Epithelial cell of esophagus (primary cell): ENCODE data around the gene MYO5B.
A peak's percentile ranks its signal among the peaks of the same experiment; 100 is the strongest.

Source experiments
- DNase-seq: peaks from one replicate; pipeline ENCODE4 v3.0.0; 2010; ENCODE audit warnings: low read depth
- H3K4me3 ChIP-seq: 2 replicates; pipeline ENCODE4 v1.5.1; 2011; ENCODE audit warnings: mild to moderate bottlenecking, low read length, control low read depth
- CTCF ChIP-seq: IDR thresholded peaks from 2 replicates; pipeline ENCODE4 v1.5.1; 2011; ENCODE audit warnings: low read depth, mild to moderate bottlenecking, low read length, control low read depth, inconsistent platforms; ENCODE audit not compliant: insufficient read depth; ENCODE audit errors: missing control alignments

Gene MYO5B

DNA sequence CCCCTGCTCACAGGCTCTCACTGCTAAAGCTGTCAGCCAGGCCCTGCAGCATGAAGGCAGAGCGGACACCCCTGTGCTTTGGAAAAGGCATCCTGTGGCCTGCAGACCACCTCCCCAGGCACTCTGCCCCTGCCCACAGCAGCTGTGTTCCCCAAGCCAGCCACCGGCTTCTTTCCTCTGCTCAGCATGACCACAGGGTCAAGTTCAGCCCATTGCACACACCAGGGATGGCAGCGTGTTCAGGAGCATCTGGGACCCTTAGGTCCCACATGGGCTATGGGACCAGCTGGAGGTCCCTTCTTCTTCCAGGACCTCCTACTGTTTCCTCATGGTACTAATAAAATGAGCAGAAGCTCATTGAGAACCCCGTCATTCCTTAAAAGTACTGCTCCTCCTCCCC, 263.2 kb downstream of the MYO5B start:
- no peak for TF ChIP-seq CTCF
- no peak for DNase-seq
- no peak overlapping the region for H3K4me3 ChIP-seq

- no peak for DNase-seq
- H3K4me3 ChIP-seq = no peak overlapping the region
- TF ChIP-seq CTCF = no peak
Measured at GRCh38 chr18:49931179-49931578, 263.8 kb downstream of the MYO5B start.

GRCh38 chr18:49926106-49926745, 268.7 kb downstream of the MYO5B start:
- H3K4me3 ChIP-seq = no peak overlapping the region
- no peak for DNase-seq
- no peak for TF ChIP-seq CTCF

GRCh38 chr18:49924293-49924983, 270.5 kb downstream of the MYO5B start:
- no peak for TF ChIP-seq CTCF
- no peak for DNase-seq
- H3K4me3 ChIP-seq = no peak overlapping the region

DNA sequence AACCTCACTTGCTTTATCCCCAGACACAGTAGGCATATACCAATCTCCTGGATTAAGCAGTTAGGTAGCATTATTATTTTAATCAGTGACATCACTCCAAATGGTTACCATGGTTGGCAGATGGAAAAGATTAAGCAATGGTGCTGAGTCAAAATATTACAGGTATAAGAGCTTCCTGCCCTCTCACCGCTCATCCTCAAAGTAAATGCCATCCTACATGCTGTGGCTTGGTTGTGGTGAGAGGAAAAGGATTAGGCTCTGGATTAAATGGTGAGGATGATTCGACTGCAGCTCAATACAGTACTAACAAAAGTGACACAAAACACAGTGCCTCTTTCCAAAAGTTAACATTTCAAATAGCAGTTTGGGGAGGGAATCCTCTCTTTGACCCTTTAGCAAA, 272.7 kb downstream of the MYO5B start:
- no peak overlapping the region for H3K4me3 ChIP-seq
- no peak for TF ChIP-seq CTCF
- peak; percentile 96 for DNase-seq

DNA sequence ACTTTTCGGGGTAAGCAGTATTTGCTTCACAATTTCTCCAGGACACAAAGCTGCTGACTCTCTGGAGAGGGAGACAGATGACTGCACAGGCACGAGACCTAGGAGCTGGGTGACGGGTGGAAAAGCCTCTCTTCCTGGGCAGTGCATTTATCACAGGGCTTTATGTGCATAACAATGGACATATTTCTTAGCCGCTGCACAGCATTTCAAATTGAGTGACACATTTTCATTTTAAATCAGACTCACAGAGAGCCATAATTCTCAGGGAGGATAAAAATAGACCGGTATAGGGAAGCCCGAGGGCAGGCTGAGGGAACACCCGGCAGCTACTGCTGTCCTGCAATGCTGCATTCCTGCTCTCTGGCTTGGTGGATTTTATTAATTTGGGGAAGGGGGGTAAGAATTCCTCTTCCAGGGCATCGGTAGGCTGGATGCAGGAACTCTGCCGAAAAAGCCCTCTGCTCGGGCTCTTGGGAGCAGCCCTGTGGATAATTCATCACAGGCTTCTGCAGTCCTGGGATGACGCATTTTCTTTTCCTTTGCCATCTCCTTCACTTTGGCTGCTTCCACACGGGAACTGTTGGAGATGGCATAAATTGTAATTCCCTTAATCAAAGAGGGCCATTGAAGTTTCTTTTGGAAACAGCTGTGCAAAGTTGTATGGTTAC, 273.5 kb downstream of the MYO5B start:
- H3K4me3 ChIP-seq = no peak overlapping the region
- no peak for DNase-seq
- no peak for TF ChIP-seq CTCF
